GM12878 (cell line): ENCODE measurements around the gene FAM78A. TPM values are rescaled to one million over a fixed set of nuclear protein-coding genes. Genes with fewer than 3 reads are reported as not detected.
A peak's percentile ranks its signal among the peaks of the same experiment; 100 is the strongest.

Experiments
- BHLHE40 ChIP-seq, 2 experiments: fragments of 450-650 bp in 1 of 2; IDR thresholded peaks; 2 replicates each; pipeline ENCODE4 v1.6.1; 2011 to 2017; ENCODE audit warnings: low read depth in 2 of 2, borderline replicate concordance in 1 of 2, improper control_type of control experiment in 1 of 2, low read length in 1 of 2, mild to moderate bottlenecking in 1 of 2
- CBFB ChIP-seq: IDR thresholded peaks from 2 replicates; pipeline ENCODE4 v1.6.1; 2016; ENCODE audit warnings: antibody characterized with exemption, low read depth
- CBX3 ChIP-seq: fragments of 200-600 bp; sonication (generic); IDR thresholded peaks from 2 replicates; pipeline ENCODE4 v1.6.1; 2016; ENCODE audit warnings: low read depth, borderline replicate concordance
- CHD1 ChIP-seq: IDR thresholded peaks from 2 replicates; pipeline ENCODE4 v1.6.1; 2012; ENCODE audit warnings: low read depth, low read length, improper control_type of control experiment
- CREM ChIP-seq: IDR thresholded peaks from 2 replicates; pipeline ENCODE4 v1.6.1; 2014; ENCODE audit warnings: antibody characterized with exemption, low read depth
- ELK1 ChIP-seq: IDR thresholded peaks from 2 replicates; pipeline ENCODE4 v1.6.1; 2012; ENCODE audit warnings: low read depth, low read length, improper control_type of control experiment
- EP300 ChIP-seq, 2 experiments: fragments of 150-350 bp in 1 of 2; IDR thresholded peaks; 2 replicates each; pipeline ENCODE4 v1.6.1; 2011 to 2012; ENCODE audit warnings: low read depth in 2 of 2, low read length in 2 of 2, borderline replicate concordance in 1 of 2, improper control_type of control experiment in 1 of 2, inconsistent platforms in 1 of 2; ENCODE audit not compliant: control insufficient read depth in 1 of 2
- EZH2 ChIP-seq: IDR thresholded peaks from 2 replicates; pipeline ENCODE4 v1.6.1; 2012; ENCODE audit warnings: low read depth, mild to moderate bottlenecking, control low read depth, inconsistent platforms, low read length, borderline replicate concordance; ENCODE audit not compliant: control insufficient read depth
- FOS ChIP-seq: IDR thresholded peaks from 3 replicates; pipeline ENCODE4 v1.6.1; 2011; ENCODE audit warnings: borderline replicate concordance; ENCODE audit not compliant: insufficient read length; ENCODE audit errors: extremely low read depth
- GATAD2B ChIP-seq: fragments of 450-650 bp; conservative IDR thresholded peaks from 2 replicates; pipeline ENCODE4 v1.6.1; 2017; ENCODE audit warnings: low read depth, mild to moderate bottlenecking, moderate library complexity
- IKZF1 ChIP-seq: fragments of 450-650 bp; conservative IDR thresholded peaks from 2 replicates; pipeline ENCODE4 v1.6.1; 2017; ENCODE audit warnings: antibody characterized with exemption, mild to moderate bottlenecking
- IKZF2 ChIP-seq, 2 experiments: fragments of 450-650 bp; IDR thresholded peaks; 2 replicates each; pipeline ENCODE4 v1.6.1; 2017; ENCODE audit warnings: mild to moderate bottlenecking in 2 of 2, moderate library complexity in 2 of 2
- KAT2A ChIP-seq: conservative IDR thresholded peaks from 2 replicates; pipeline ENCODE4 v1.6.1; 2011; ENCODE audit warnings: low read depth, low read length; ENCODE audit not compliant: control insufficient read depth
- KDM1A ChIP-seq: fragments of 200-600 bp; sonication (generic); IDR thresholded peaks from 2 replicates; pipeline ENCODE4 v1.6.1; 2016; ENCODE audit warnings: borderline replicate concordance
- MXI1 ChIP-seq: fragments of 150-350 bp; IDR thresholded peaks from 2 replicates; pipeline ENCODE4 v1.6.1; 2011; ENCODE audit warnings: low read depth, mild to moderate bottlenecking, inconsistent platforms, low read length, improper control_type of control experiment
- NBN ChIP-seq: fragments of 450-650 bp; IDR thresholded peaks from 2 replicates; pipeline ENCODE4 v1.6.1; 2016
- NFYA ChIP-seq: IDR thresholded peaks from 2 replicates; pipeline ENCODE4 v1.6.1; 2011; ENCODE audit warnings: low read depth, mild to moderate bottlenecking, low read length, improper control_type of control experiment, borderline replicate concordance
- NR2C2 ChIP-seq: IDR thresholded peaks from 2 replicates; pipeline ENCODE4 v1.6.1; 2011; ENCODE audit warnings: borderline replicate concordance, low read depth; ENCODE audit not compliant: control insufficient read depth, insufficient read length
- POLR2A ChIP-seq: IDR thresholded peaks from 2 replicates; pipeline ENCODE4 v1.6.1; 2011; ENCODE audit warnings: low read depth, mild to moderate bottlenecking, low read length
- POLR2AphosphoS2 ChIP-seq: IDR thresholded peaks from 2 replicates; pipeline ENCODE4 v1.6.1; 2011; ENCODE audit warnings: low read depth, mild to moderate bottlenecking, low read length, improper control_type of control experiment, moderate library complexity
- RAD21 ChIP-seq: IDR thresholded peaks from 2 replicates; pipeline ENCODE4 v1.6.1; 2011; ENCODE audit warnings: mild to moderate bottlenecking, low read depth, low read length, moderate library complexity; ENCODE audit not compliant: insufficient read depth
- RAD51 ChIP-seq: fragments of 450-650 bp; IDR thresholded peaks from 2 replicates; pipeline ENCODE4 v1.6.1; 2016; ENCODE audit warnings: moderate library complexity, mild to moderate bottlenecking, inconsistent platforms
- SIN3A ChIP-seq: IDR thresholded peaks from 2 replicates; pipeline ENCODE4 v1.6.1; 2012; ENCODE audit warnings: low read depth, low read length, improper control_type of control experiment
- SIX5 ChIP-seq: IDR thresholded peaks from 2 replicates; pipeline ENCODE4 v1.6.1; 2011; ENCODE audit warnings: mild to moderate bottlenecking, low read depth, low read length, moderate library complexity; ENCODE audit not compliant: severe bottlenecking
- SMAD5 ChIP-seq: IDR thresholded peaks from 2 replicates; pipeline ENCODE4 v1.6.1; 2016; ENCODE audit warnings: antibody characterized with exemption, low read depth
- SMARCA5 ChIP-seq: fragments of 450-650 bp; IDR thresholded peaks from 2 replicates; pipeline ENCODE4 v1.6.1; 2017; ENCODE audit warnings: mild to moderate bottlenecking
- SP1 ChIP-seq: IDR thresholded peaks from one replicate; pipeline ENCODE4 v1.6.1; 2011; ENCODE audit warnings: low read depth, low read length
- STAT1 ChIP-seq: fragments of 450-650 bp; conservative IDR thresholded peaks from 2 replicates; pipeline ENCODE4 v1.6.1; 2014; ENCODE audit warnings: antibody characterized with exemption, mild to moderate bottlenecking
- TBL1XR1 ChIP-seq: IDR thresholded peaks from 2 replicates; pipeline ENCODE4 v1.6.1; 2012; ENCODE audit warnings: low read depth, low read length, improper control_type of control experiment
- TCF7 ChIP-seq: IDR thresholded peaks from 2 replicates; pipeline ENCODE4 v1.6.1; 2014; ENCODE audit warnings: antibody characterized with exemption, borderline replicate concordance
- ZBED1 ChIP-seq: IDR thresholded peaks from 2 replicates; pipeline ENCODE4 v1.6.1; 2016; ENCODE audit warnings: borderline replicate concordance
- polyA plus RNA-seq, 11 experiments: library from polyadenylated mRNA; depleted of rRNA in 4 of 11; unstranded in 6 of 11; stranded (reverse) in 5 of 11; fragments of >200 nt; fragmentation: Nextera tagmentation in 4 of 11; fragmentation: Illumina TruSeq in 1 of 11; extraction: Ambion mirVana in 4 of 11; extraction: Trizol in 1 of 11; gene quantifications; 1 replicate in 1 of 11; 2 replicates in 10 of 11; pipeline versions ENCODE4 v1.2.1 to v1.2.3, GENCODE V29; 2011 to 2016; ENCODE audit warnings: inconsistent platforms in 2 of 11, missing spikeins in 2 of 11, low read depth in 1 of 11
- total RNA-seq, 4 experiments: library from RNA; depleted of rRNA in 3 of 4; stranded (reverse); fragments of >200 nt in 3 of 4; fragmentation: Illumina TruSeq in 1 of 4; extraction: Trizol in 1 of 4; gene quantifications; 2 replicates each; pipeline versions ENCODE4 v1.2.1 to v1.2.3, GENCODE V29; 2013 to 2021
- TF ChIP-seq, protein P1 (sequence below): fragments of 450-650 bp; IDR thresholded peaks from 2 replicates; pipeline ENCODE4 v1.6.1; 2017; ENCODE audit warnings: mild to moderate bottlenecking

Gene FAM78A
- total and polyA plus RNA-seq, 10 of the 15 experiments (the other 5 are each of a cell fraction or from before 2014, with no cell fraction given), result 0.18 to 32.5 (median 12.2) TPM

- TF ChIP-seq RAD51, result no peak
- no peak for TF ChIP-seq NFYA
- TF ChIP-seq FOS, result no peak
- no peak for TF ChIP-seq POLR2AphosphoS2
- no peak for TF ChIP-seq STAT1
- TF ChIP-seq KDM1A, result no peak
- no peak for TF ChIP-seq IKZF2 (IDR thresholded peaks at IDR 0.05)
- TF ChIP-seq NR2C2, result no peak
- no peak for TF ChIP-seq CHD1
- TF ChIP-seq EZH2, result no peak
- TF ChIP-seq KAT2A, result no peak
- no peak for TF ChIP-seq CREM
- 0 out of 2 replicates have a peak, but pooled peaks have one; percentile 42 for TF ChIP-seq ELK1
- peak; percentile 25; the same call in 1 of the 2 replicates for TF ChIP-seq IKZF1
- TF ChIP-seq CBFB, result no peak; the same call in 1 of the 2 replicates
- no peak for TF ChIP-seq ZBED1
- no peak for TF ChIP-seq POLR2A
- no peak for TF ChIP-seq EP300 (IDR thresholded peaks at IDR 0.05; ENCODE audit: borderline replicate concordance in 1 of 2, control insufficient read depth in 1 of 2, low read depth in 2 of 2, low read length in 2 of 2)
- TF ChIP-seq SP1, result no peak
- TF ChIP-seq TCF7, result no peak
- TF ChIP-seq NBN, result no peak
- peak; percentile 13 to 21; a peak in 1 of 4 replicates for TF ChIP-seq BHLHE40 (IDR thresholded peaks at IDR 0.05; ENCODE audit: borderline replicate concordance in 1 of 2, low read depth in 2 of 2, low read length in 1 of 2)
- TF ChIP-seq TBL1XR1, result no peak
- no peak for TF ChIP-seq SMAD5
- no peak; the same call in none of the 2 replicates for TF ChIP-seq SIN3A
- TF ChIP-seq SIX5, result no peak
- no peak for TF ChIP-seq GATAD2B
- TF ChIP-seq SMARCA5, result peak; percentile 84; the same call in 1 of the 2 replicates
- TF ChIP-seq MXI1, result no peak
- no peak for TF ChIP-seq CBX3
- TF ChIP-seq, protein P1, sequence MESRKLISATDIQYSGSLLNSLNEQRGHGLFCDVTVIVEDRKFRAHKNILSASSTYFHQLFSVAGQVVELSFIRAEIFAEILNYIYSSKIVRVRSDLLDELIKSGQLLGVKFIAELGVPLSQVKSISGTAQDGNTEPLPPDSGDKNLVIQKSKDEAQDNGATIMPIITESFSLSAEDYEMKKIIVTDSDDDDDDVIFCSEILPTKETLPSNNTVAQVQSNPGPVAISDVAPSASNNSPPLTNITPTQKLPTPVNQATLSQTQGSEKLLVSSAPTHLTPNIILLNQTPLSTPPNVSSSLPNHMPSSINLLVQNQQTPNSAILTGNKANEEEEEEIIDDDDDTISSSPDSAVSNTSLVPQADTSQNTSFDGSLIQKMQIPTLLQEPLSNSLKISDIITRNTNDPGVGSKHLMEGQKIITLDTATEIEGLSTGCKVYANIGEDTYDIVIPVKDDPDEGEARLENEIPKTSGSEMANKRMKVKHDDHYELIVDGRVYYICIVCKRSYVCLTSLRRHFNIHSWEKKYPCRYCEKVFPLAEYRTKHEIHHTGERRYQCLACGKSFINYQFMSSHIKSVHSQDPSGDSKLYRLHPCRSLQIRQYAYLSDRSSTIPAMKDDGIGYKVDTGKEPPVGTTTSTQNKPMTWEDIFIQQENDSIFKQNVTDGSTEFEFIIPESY, result no peak
- peak; percentile 55 for TF ChIP-seq RAD21
Measured at GRCh38 chr9:131275332-131276093, 797 bp downstream of the FAM78A start (continued).
